AG04450 (cell line): Measurements from ENCODE around the gene PTPRG. TPM values are rescaled to one million over a fixed set of nuclear protein-coding genes. Genes with fewer than 3 reads are reported as not detected.

Source experiments
- CTCF ChIA-PET: fragments of 300-600, 350-600 bp; formaldehyde crosslinking; extraction: SDS; loops from one replicate; lab custom pipeline; 2022; ENCODE audit warnings: antibody characterized with exemption, inconsistent platforms; lab: Charles Lee
- POLR2A ChIA-PET: fragments of 350-600 bp; formaldehyde crosslinking; extraction: SDS; loops from one replicate; lab custom pipeline; 2021; ENCODE audit warnings: antibody characterized with exemption, inconsistent platforms; lab: Yijun Ruan, JAX
- DNase-seq: peaks from one replicate; pipeline ENCODE4 v3.0.0-alpha.2; 2011; ENCODE audit warnings: low read depth, low spot score
- H3K27ac ChIP-seq: one replicate; pipeline ENCODE4 v1.5.1; 2012; ENCODE audit warnings: low read depth, low read length, control low read depth
- H3K27me3 ChIP-seq: one replicate; pipeline ENCODE4 v1.6.0; 2012; ENCODE audit warnings: low read length; ENCODE audit not compliant: control insufficient read depth, insufficient read depth
- H3K4me3 ChIP-seq: 2 replicates; pipeline ENCODE4 v1.5.1; 2011; ENCODE audit warnings: mild to moderate bottlenecking, low read depth, low read length, control low read depth
- H3K9me3 ChIP-seq: 2 replicates; pipeline ENCODE4 v1.5.1; 2012; ENCODE audit warnings: low read length; ENCODE audit not compliant: control insufficient read depth, insufficient read depth
- polyA plus RNA-seq: library from polyadenylated mRNA; depleted of rRNA; stranded (reverse); fragments of >200 nt; gene quantifications from 2 replicates; pipeline ENCODE4 v1.2.3, GENCODE V29; 2011
- TF ChIP-seq, protein P1 (sequence below): IDR thresholded peaks from 2 replicates; pipeline ENCODE4 v1.5.1; 2011; ENCODE audit warnings: low read depth, low read length, control low read depth, inconsistent platforms

Gene PTPRG
- polyA plus RNA-seq, 1 experiment: 26.5 TPM

DNA sequence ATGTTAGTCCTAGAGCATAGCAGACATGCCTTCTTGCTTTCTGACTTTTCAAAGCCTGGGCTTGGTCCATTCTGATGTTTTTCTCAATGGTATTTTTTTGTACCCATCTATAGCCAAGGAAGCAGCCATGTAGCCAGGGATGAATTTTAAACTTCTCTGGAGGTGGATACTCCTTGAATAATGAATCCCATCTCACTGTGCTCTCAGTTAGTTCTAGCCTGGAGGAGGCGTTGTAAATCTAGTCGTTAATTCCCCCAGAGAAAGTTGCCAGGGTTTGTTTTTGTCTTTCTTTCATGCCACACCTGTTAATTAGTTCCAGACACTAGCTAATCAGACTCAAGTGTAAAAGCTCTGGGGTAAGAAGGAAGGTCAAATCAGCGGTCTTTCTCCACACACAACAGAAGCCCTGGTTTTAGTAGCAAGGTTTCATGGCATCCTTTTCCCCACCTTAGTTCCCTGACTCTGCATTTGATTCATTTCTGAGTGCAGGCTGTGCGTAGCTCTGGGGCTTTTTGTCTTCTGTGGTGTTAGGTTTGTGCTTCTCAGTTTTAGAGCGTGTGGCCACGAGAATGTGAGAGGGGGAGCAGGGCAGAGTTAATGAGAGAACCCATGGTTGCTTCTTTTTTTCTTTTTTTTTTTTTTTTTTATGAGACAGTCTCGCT is 19.7 kb downstream of the PTPRG start:
- H3K9me3 ChIP-seq: no peaks in the 10 kb centered on the region; the same call in 1 of the 2 replicates
- ChIA-PET POLR2A (no interaction called here), CTCF (no interaction called here)
- no peak overlapping the region for H3K4me3 ChIP-seq
- H3K27me3 ChIP-seq: no peaks in the 10 kb centered on the region
- TF ChIP-seq, protein P1, sequence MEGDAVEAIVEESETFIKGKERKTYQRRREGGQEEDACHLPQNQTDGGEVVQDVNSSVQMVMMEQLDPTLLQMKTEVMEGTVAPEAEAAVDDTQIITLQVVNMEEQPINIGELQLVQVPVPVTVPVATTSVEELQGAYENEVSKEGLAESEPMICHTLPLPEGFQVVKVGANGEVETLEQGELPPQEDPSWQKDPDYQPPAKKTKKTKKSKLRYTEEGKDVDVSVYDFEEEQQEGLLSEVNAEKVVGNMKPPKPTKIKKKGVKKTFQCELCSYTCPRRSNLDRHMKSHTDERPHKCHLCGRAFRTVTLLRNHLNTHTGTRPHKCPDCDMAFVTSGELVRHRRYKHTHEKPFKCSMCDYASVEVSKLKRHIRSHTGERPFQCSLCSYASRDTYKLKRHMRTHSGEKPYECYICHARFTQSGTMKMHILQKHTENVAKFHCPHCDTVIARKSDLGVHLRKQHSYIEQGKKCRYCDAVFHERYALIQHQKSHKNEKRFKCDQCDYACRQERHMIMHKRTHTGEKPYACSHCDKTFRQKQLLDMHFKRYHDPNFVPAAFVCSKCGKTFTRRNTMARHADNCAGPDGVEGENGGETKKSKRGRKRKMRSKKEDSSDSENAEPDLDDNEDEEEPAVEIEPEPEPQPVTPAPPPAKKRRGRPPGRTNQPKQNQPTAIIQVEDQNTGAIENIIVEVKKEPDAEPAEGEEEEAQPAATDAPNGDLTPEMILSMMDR: no peak
- H3K27ac ChIP-seq: no peak overlapping the region
- DNase-seq: no peak

DNA sequence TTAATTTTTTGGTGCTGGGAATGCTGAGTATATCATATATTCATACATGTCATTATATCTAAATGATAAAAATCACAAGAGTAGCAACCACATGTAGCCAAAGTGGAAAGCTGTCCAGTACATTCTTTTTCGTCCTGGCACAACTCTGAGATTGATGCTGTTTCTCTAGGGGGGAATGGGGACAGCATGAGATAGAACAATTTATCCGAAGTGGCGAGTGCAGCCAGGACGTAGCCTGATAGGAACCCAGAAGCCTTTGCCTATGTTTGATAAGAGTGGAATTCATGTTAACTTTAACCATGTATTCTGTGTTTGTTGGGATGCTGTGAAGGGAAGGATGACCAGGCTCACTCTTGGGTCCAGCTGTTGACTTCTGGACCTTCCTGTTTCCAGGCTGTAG is 20.9 kb downstream of the PTPRG start:
- DNase-seq: no peak
- TF ChIP-seq, protein P1: no peak
- ChIA-PET POLR2A (no interaction called here), CTCF (no interaction called here)
- H3K27me3 ChIP-seq: no peaks in the 10 kb centered on the region
- no peak overlapping the region for H3K27ac ChIP-seq
- no peak overlapping the region for H3K4me3 ChIP-seq
- H3K9me3 ChIP-seq: no peaks in the 10 kb centered on the region; the same call in 1 of the 2 replicates

DNA sequence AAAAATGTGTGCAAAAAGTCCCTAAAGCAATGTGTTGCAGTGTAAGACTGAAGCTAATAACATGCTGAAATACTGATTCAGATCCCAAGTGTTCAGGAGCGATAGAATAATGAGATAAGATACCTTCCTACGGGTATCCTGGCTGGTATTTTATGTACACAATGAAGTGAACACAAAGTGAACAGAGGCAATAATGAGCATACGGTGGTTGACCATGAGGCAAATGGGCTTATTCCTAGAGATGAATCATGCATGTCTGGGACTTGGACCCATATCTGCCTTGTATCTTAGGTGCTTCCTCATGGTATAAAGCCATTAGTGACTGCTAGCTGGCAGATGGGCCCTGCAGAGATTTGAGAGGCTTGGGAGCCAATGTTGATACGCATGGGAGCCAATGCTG is 21.5 kb downstream of the PTPRG start:
- ChIA-PET POLR2A (no interaction called here), CTCF (interaction anchor here (1.6 to 2.4 kb wide), 2 partner anchors 18 to 19 kb away, joined by 3 to 7 read pairs; no protein-coding TSS in a partner anchor)
- Histone ChIP-seq H3K27ac (no peak overlapping the region), H3K4me3 (no peak overlapping the region), H3K27me3 (no peaks in the 10 kb centered on the region), H3K9me3 (no peaks in the 10 kb centered on the region; the same call in 1 of the 2 replicates)
- TF ChIP-seq, protein P1: no peak
- DNase-seq: no peak

DNA sequence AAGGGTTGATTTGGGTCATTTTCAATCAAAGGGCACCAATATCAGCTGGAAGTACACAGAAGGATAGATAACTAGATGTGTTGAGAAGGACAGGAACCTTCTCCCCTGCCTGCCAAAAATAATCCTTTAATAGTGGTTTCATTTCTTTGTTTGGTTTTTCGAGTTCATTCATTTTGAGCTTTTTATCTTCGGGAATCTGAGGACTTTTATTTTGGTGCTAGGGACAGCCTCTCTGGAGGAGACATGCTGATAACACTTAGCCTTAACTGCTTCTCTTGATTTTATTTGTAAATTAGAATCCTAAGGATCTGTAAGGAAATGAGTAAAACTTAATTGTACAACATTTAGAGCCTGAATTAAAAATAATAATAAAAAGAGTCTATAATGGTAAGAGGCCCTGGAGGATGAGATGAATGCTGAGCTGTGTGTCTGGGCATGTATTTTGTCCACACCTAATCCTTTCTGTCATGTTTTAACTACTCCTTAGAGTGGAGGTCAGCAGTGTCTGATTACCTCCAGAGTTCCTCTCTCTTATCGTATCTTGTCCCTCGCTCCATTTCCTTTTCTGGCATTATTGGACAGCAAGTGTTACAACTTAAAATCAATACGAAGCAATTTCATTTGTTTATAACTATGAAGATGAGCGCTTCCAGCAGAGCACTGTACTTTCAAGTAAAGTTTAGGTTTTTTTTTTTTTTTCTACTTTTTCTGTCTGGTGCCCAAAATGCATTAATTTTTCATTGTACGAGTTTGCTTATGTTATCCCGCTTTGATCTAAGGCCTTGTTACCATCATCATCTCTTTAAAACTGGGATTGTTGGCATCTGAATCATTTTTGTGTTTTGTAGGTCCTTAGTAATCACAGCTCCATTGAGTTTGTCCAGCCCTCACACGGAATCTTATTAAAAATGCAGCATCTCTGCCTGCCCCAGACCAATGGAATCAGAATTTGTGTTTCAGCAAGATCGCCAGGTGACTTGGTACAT is 22.8 kb downstream of the PTPRG start:
- POLR2A ChIA-PET: no interaction called here
- CTCF ChIA-PET: interaction anchor here (0.7 to 2.4 kb wide), 5 partner anchors 9 to 604 kb away, joined by 3 to 7 read pairs (median 3); no protein-coding TSS in a partner anchor

More for the DNA sequence above, 22.8 kb downstream of the PTPRG start:
- H3K4me3 ChIP-seq: no peak overlapping the region
- no peak overlapping the region for H3K27ac ChIP-seq
- no peaks in the 10 kb centered on the region; the same call in 1 of the 2 replicates for H3K9me3 ChIP-seq
- H3K27me3 ChIP-seq: no peaks in the 10 kb centered on the region
- TF ChIP-seq, protein P1: no peak
- DNase-seq: no peak
